Right lobe of liver (tissue), 4 donors: ENCODE data around the gene FEZ2.

ENCODE experiments used
- CTCF ChIP-seq, 4 donors: fragments of 200-600 bp in 3 of 4; fragments of 450-650 bp in 1 of 4; IDR thresholded peaks; one replicate each; pipeline versions ENCODE4 v1.5.1 to v1.8.0; 2016 to 2022; ENCODE audit warnings: antibody characterized with exemption in 4 of 4, mild to moderate bottlenecking in 2 of 4
- POLR2A ChIP-seq: fragments of 450-650 bp; IDR thresholded peaks from one replicate; pipeline ENCODE4 v1.6.1; 2017; ENCODE audit warnings: antibody characterized with exemption, mild to moderate bottlenecking
- donor health status: DM: no; HTN: no; CAD: no.
- donor health status: DM: no; HTN: no; CAD: no.
- donor health status: DM: no; HTN: yes; CAD: no.

- TF ChIP-seq CTCF (IDR thresholded peaks at IDR 0.05) (no peak), POLR2A (no peak)
These were observed 74.8 kb downstream of the FEZ2 start for GRCh38 chr2:36523153-36523552.
